Nucleus accumbens (tissue), 56 donors: ENCODE data around the gene FAS.

Experiments used
- DNase-seq, 56 donors: peaks; one replicate each; lab custom pipeline; 2025; lab: John Stamatoyannopoulos, UW

Gene FAS

GRCh38 chr10:88990384-88991160 lies at the start of gene FAS:
TSS of gene FAS (plus strand) at chr10:88990798. CDS start at chr10:88990877, 79 bp downstream.
- DNase-seq = peak in 38 of 56 donors; percentile 7 to 68 (median 36)

- no peak for DNase-seq
Observed at GRCh38 chr10:88941026-88941425, 49.6 kb upstream of the FAS start.

- no peak for DNase-seq
Observed at GRCh38 chr10:88943778-88944177, 46.8 kb upstream of the FAS start.

GRCh38 chr10:88944813-88945212 lies 45.8 kb upstream of the FAS start:
- no peak for DNase-seq

GRCh38 chr10:88946200-88946599 lies 44.4 kb upstream of the FAS start:
- DNase-seq = no peak

- no peak for DNase-seq
Observed at GRCh38 chr10:88946965-88947590, 43.5 kb upstream of the FAS start.

- DNase-seq = no peak
Observed at GRCh38 chr10:88949051-88949450, 41.5 kb upstream of the FAS start.

GRCh38 chr10:88949912-88950837 lies 40.4 kb upstream of the FAS start:
- DNase-seq = no peak

- no peak for DNase-seq
Observed at GRCh38 chr10:88952647-88953111, 37.9 kb upstream of the FAS start, which contains the start of gene ACTA2. TSS of gene ACTA2 (minus strand) at chr10:88952773. CDS start at chr10:88948930, 3,843 bp downstream.

GRCh38 chr10:88953662-88954061 lies 36.9 kb upstream of the FAS start:
- no peak for DNase-seq

GRCh38 chr10:88954458-88955083 lies 36.0 kb upstream of the FAS start:
- DNase-seq = no peak

- no peak for DNase-seq
Observed at GRCh38 chr10:88957381-88957780, 33.2 kb upstream of the FAS start.

- no peak for DNase-seq
Observed at GRCh38 chr10:88958721-88959120, 31.9 kb upstream of the FAS start.

GRCh38 chr10:88960802-88961201 lies 29.8 kb upstream of the FAS start:
- DNase-seq = no peak

GRCh38 chr10:88961266-88961665 lies 29.3 kb upstream of the FAS start:
- DNase-seq = no peak

GRCh38 chr10:88962336-88962735 lies 28.3 kb upstream of the FAS start:
- no peak for DNase-seq

GRCh38 chr10:88963318-88963717 lies 27.3 kb upstream of the FAS start:
- no peak for DNase-seq

GRCh38 chr10:88964360-88964759 lies 26.2 kb upstream of the FAS start:
- DNase-seq = no peak

GRCh38 chr10:88964869-88965415 lies 25.7 kb upstream of the FAS start:
- no peak for DNase-seq

- no peak for DNase-seq
Observed at GRCh38 chr10:88966797-88967196, 23.8 kb upstream of the FAS start.
